Hematopoietic multipotent progenitor cell treated with erythropoietin and hydrocortisone succinate and interleukin-3 and kit ligand, for 15 days (in vitro differentiated cells): ENCODE data around the gene NEDD9.

Experiments
- DNase-seq: peaks from one replicate; pipeline ENCODE4 v3.0.0-alpha.2; 2015; ENCODE audit warnings: low spot score

Gene NEDD9

GRCh38 chr6:11232193-11232769 is at the start of gene NEDD9:
NEDD9 (minus strand) TSS chr6:11232668; CDS start chr6:11232515, 153 bp downstream.
- DNase-seq: peak; percentile 88

GRCh38 chr6:11282245-11282644 is 49.8 kb upstream of the NEDD9 start:
- DNase-seq: no peak

- DNase-seq: no peak
These were observed 47.9 kb upstream of the NEDD9 start for GRCh38 chr6:11280394-11280793.

GRCh38 chr6:11279284-11279689 is 46.8 kb upstream of the NEDD9 start:
- no peak for DNase-seq

- no peak for DNase-seq
These were observed 45.7 kb upstream of the NEDD9 start for GRCh38 chr6:11278207-11278559.

GRCh38 chr6:11277275-11278206 is 45.1 kb upstream of the NEDD9 start:
- no peak for DNase-seq

- no peak for DNase-seq
These were observed 44.4 kb upstream of the NEDD9 start for GRCh38 chr6:11276911-11277274.

GRCh38 chr6:11276228-11276627 is 43.8 kb upstream of the NEDD9 start:
- no peak for DNase-seq

- DNase-seq: no peak
These were observed 43.1 kb upstream of the NEDD9 start for GRCh38 chr6:11275598-11275997.

GRCh38 chr6:11273406-11274065 is 41.1 kb upstream of the NEDD9 start:
- no peak for DNase-seq

- DNase-seq: no peak
These were observed 40.2 kb upstream of the NEDD9 start for GRCh38 chr6:11272491-11273192.

GRCh38 chr6:11271228-11272020 is 39.0 kb upstream of the NEDD9 start:
- DNase-seq: no peak

GRCh38 chr6:11270030-11271027 is 37.9 kb upstream of the NEDD9 start:
- no peak for DNase-seq

- DNase-seq: no peak
These were observed 36.5 kb upstream of the NEDD9 start for GRCh38 chr6:11268978-11269377.

GRCh38 chr6:11266926-11267325 is 34.5 kb upstream of the NEDD9 start:
- DNase-seq: no peak

GRCh38 chr6:11265932-11266331 is 33.5 kb upstream of the NEDD9 start:
- no peak for DNase-seq

- DNase-seq: no peak
These were observed 31.6 kb upstream of the NEDD9 start for GRCh38 chr6:11264100-11264499.

- DNase-seq: no peak
These were observed 30.9 kb upstream of the NEDD9 start for GRCh38 chr6:11263291-11263775.

- no peak for DNase-seq
These were observed 29.8 kb upstream of the NEDD9 start for GRCh38 chr6:11262242-11262641.
